Stimulated activated CD4-positive, alpha-beta T cell treated with anti-CD3 and anti-CD28 coated beads, Interleukin-12 subunit alpha, Interleukin-12 subunit beta, amount 100 ng/mL, for 24 hours (primary cell): ENCODE results near the gene SIX4.
"Not testable (repeated sequence)": the region's sequence is repeated elsewhere in the genome, so short reads cannot be mapped to it uniquely, and the experiment has no call there.

Experiments used
- DNase-seq, 2 experiments: peaks; one replicate each; pipeline ENCODE4 v3.0.0-alpha.2; 2020; ENCODE audit warnings: low read depth in 2 of 2

The SIX4 gene

DNA sequence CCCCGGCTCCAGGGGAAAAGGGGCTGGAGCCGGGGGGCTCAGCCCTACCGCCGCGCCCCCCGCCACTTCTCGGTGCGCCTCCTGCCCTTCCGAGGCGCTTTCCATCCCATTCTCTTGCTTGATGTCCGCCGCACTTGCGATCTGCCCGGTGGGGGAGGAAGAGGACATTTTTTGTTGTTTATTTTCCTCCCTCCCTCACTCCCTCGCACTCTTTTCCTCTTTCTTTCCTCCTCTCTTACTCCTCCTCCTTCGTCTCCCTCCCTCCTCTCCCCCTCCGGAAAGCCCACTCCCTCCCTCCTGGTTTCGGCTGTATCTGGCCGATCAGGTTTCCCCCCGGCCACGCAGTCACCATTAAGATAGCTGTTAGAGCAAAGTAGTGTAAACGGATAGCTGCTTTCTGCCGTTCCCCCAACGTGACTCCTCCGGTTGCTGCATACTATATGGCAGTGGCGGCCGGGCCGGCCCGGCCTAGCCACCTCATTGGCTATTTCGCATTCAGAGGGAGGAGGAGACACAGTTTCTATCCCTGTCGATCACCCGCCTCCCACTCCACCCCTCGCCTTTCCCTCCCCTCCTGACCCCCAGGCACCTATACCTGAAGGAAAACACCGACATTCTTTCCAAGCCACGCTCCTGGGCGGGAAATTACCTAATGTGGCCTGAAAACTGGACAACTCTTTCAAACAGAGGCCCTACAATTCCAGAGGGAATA lies at the start of gene SIX4:
TSS of gene SIX4 (minus strand) at position 445 of the 712 bp plus-strand sequence. CDS start at position 168, 277 bp downstream.
- no peak for DNase-seq

DNA sequence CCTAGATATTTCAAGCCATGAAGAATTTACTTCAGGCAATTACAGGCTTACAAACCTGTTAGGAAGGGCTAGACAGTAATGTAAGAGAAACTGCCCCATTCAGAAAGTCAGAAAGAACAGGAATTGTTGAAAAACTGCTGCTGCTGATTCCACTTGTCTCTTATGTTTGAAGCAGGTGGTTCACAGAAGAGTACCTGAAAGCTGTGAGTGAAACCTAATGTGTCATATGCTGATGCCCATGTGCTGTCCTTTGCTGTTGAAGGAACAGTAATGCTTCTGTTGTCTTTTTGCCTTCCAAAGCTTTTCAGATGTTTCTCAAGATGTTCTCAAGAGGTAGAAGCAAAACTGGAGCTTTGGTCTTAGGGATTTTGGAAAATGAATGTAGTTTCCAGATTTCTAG lies 49.4 kb upstream of the SIX4 start:
- DNase-seq: no peak

DNA sequence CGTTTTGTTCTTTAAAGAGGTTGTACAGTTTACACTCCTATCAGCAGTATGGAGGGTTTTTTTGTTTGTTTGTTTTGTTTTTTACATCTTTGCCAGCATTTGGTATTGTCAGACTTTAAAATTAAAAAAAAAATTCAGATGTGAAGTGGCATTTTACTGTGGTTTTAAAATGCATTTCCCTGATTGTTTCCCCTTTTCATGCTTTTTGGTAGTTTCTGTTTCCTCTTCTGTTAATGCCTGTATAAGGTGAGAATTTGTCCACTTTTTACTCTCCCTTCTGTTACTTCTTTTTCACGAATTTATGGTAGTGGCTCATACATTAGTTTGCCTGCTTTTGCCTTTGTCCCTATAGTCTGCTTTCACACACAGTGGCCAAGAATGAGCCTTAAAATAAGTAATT lies 47.0 kb upstream of the SIX4 start:
- no peak for DNase-seq

DNA sequence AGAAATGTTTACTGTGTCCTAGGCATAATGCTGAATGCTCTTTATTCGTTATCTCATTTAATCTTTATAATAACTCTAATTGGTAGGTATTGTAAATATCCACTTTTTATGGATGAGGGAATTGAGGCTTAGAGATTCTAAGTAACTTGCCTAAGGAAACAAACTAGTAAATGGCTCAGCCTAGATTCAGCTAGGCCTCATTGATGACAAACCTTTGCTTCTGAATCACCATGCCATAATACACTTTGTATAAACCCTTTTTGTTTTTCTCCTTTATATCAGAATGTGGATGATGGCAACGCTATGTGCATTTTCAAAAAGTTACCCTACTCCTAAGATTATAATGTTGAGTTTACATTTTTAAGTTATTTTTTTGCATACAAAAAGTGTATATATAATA lies 44.5 kb upstream of the SIX4 start:
- DNase-seq: no peak

DNA sequence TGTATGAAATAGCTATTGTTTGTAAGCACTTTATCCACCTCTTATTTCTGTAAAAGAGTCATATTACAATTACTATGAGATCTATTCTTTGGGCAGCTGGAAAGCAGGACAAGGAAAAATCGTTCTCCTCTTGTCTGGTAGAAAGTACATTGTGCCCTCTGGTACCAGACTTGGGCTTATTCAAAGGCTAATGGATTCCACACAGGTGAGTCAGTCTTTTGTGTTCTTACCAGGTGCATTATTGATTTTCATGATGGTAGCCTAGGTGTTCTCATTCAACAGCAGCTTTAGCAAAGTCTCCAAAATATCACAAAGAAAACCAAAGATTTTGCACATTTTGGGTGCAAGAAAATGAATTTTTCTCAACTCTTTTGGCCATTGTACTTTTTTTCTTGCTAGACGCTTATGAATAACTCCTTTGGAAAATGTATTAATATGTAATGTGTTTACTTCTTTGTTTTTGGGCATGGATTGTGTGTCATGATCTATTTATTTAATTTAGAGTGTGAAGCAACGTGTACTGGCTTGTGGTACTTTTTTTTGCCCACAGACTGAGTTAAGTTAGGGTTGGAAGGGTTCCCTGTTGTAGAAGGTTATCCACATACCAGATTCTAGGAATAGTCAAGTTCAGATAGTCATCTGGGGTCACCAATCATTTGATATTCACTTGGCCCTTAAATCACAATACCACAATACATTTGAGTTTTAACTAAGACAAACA lies 36.7 kb upstream of the SIX4 start:
- DNase-seq: no peak

DNA sequence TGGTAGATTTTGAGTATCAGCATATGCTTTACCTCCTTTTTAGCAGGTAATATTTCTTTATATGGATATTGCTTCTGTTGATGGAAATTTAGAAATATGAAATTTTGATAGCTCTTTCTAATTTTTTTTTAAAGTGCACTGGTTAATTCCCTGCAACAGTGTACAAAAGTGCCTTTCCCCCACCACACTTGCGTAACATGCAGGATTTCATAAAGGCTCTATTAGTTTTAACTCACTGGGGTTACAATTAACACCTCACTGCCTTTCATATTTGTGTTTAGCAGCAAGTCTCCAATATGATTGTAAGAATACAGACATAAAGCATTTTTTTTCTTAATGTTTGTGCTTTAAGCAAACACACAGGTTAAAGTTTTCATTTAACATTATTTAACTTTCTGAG lies 36.1 kb upstream of the SIX4 start:
- DNase-seq: no peak

DNA sequence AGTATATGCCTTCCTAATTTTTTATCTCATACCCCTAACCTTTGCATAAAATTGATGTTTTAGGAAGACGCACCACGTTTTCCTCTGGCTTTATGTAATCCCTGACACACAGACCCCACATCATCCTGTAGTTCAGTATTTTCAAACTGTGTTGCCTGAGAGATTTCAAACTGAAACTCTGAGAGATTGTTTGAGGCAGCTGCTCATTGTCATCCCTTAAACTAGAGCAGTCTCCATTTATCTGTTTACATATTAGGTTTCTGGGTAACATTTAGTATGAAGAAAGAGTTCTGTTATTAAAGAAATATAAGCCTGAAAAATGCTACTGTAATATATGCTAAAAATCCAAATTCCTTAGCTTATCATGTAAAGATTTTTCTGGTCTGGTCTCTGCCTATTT lies 34.7 kb upstream of the SIX4 start:
- DNase-seq: no peak

DNA sequence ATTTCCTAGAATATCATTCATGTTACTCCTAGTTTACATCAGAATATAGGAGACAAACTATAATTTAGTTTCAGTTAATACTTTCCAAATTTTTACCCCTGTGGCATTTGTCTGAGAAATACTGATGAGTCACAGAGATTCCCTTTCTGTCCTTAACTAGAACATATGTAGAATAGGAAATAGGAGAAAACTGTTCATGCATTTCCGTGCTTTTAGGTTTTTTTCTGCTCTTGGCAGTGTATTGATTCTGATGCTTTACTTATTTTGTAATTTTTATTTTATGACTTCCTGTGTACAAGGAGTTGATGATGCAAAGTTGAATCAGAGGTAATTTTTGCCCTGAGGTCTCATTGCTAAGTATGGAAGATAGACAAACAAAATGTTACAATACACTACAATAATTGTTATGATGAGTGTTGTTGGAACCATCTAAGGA lies 33.4 kb upstream of the SIX4 start:
- DNase-seq: no peak

DNA sequence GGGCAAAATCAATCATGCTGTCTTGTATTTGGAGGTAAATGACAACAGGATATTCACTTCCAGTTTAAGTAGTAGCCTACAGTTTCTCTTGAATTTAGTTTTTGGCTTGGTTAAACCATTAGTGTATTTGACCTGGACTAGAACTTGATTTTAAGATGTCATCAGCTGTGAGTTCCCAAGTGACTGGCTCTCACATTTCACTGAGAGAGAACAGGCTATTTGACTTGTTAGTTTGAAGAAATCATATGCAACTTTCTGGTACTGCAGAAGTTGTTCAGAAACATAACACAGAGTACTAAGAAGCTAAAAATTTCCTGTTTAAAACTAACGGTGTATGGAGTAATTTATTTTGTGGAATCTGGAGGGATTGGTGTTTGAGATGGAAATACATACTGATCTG lies 32.7 kb upstream of the SIX4 start:
- DNase-seq: no peak

DNA sequence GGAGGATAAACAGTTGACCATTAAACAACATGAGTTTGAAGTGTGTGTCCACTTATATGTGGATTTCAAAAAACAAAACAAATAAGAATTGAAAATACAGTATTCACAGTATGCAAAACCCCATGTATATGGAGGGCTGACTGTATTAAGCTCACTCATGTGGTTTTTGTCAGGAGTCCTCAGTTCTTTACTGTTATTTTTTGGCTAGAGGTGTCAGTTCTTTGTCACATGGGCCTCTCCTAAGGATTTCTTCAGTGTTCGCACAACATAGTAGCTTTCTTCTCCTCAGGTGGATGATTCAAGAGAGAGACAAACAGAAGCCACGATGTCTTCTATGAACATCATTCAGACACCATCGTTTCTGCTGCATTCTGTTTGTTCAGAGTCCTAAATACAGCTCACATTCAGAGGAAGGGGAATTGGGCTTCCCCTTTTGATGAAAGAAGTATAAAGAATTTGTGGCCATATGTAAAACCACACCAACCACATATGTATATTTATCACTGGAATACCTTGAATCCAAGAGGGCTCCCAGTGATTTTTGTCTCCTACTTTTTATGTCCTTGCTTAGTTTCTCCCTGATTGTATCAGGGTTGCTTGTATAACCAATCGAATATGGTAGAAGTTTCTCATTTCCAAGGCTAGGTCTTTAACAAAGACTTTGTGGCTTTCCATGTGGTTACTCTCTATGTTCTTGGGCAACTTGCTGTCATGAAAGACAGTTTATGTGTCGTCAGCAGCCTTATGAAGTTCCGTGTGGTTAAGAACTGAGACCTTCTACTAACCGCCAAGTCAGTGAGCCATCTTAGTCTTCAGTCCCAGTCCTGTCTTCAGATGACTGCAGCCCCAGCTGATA lies 29.3 kb upstream of the SIX4 start:
- peak; percentile 11 to 19 for DNase-seq

DNA sequence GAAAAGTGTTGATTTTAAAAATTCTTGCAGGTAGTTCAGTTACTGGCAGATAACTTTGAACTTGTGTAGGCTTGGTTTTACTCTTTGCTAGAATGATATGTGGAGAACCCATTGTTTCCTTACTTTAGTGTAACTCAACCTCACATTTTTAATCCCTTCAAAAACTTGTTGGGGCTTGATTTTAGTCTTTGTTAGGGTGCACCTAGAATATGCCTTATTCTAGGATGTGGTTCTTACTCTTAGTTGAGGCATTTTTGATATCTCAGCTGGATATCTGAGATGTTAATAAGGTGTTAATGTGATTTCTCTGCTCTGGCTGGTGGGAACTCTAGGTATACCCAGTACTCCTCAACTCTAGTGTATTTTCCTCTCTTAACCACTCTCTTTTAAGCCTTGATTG lies 20.4 kb upstream of the SIX4 start:
- DNase-seq: no peak

DNA sequence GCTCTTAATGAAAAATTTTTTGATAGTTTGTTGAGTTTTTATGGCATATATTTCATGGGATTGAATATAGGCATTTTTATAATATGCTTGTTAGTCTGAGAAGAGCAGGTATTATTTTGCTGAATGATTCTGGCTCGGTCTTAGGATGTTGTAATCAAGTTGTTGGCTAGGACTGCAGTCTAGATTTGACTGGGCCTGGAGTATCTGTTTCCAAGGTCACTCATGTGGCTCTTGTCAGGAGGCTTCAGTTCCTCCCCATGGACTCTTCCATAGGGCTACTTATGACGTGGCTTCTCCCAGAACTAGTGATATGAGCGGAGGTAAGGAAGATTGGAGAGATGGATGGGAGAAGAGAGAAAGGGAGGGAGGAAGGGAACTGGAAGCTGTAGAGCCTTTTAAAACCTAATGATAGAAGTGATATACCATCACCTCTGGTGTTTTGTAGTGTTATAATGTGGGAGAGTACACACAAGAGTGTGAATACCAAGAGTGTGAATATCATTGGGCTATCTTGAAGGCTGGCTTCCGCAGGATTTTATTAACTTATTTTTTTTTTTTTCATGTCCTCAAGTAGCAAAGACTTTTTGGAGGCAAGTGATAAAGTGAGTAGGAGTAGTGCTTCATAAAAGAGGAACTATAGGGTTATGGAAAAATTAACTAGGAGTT lies 14.8 kb upstream of the SIX4 start:
- no peak for DNase-seq

DNA sequence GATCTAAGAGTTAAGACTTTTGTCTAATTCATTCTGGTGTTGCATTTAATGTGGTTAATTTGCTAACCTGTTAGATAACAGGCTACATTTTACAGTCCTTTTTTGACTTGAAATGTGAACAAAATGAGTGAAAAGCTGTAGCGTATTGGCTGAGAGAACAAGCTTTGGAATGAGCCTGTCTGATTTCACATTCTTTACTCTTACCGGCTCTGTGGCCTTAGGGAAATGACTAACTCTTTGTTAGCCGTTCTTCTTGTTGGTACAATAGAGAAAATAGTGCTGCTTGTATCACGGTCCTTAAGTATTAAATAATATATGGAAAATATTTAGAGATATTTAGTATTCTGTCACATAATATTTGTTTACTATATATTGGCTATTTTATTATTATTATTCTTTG lies 12.3 kb upstream of the SIX4 start:
- DNase-seq: no peak

DNA sequence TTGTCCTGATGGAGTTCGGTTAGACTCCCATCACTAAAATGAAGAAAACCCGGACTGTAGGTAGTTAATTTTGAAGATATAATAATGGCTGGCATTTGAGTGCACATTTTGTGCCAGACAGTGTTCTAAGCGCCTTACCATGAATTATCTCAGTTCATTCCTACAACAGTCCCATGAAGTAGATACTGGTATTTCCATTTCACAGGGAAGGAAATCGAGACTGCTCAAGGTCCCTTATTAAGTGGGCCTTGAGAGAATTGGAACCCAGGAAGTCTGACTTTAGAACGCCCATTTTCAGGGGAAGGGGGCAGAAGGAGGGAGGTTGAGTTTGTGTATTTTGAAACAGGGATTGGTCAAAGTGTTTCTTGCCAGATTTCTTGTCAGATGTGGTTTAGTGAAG lies 11.3 kb upstream of the SIX4 start:
- DNase-seq: no peak

DNA sequence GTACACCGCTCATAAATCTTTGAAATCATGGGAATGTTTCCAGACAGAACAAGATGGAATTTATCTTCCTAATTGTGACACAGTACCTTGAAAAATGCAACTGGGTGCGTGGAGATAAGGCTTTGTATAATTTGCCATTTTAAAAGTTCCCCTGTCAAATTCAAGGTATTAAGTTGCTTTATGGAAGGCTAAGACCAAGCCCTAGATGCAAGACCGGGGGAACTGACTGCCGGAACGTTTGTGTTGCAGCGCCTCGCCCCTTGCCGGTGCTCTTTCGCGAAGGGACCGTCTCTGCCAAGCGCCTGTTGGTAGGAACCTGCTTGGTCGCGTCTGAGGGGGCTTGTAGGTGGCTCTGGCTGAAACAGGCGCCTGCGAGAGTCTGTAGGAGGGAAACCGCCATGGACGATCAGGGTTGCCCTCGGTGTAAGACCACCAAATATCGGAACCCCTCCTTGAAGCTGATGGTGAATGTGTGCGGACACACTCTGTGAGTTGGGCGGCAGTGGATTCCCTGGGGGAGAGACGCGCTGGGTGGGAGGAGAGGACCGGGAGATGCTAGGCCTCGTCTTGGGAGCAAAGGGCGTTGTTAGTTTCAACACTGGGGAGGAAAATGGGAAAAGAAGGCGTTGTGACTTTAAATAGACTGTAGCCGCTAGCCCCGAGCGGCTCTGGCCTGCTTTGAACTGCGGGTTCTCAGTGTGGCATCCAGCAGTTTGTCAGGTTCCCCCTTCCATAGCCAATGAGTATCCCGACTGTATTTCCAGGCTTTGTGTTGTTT lies 10.5 kb upstream of the SIX4 start, which contains the start of gene MNAT1:
TSS of gene MNAT1 (plus strand) at position 297 of the 778 bp plus-strand sequence. CDS start at position 399, 102 bp downstream.
- peak; percentile 65 for DNase-seq

DNA sequence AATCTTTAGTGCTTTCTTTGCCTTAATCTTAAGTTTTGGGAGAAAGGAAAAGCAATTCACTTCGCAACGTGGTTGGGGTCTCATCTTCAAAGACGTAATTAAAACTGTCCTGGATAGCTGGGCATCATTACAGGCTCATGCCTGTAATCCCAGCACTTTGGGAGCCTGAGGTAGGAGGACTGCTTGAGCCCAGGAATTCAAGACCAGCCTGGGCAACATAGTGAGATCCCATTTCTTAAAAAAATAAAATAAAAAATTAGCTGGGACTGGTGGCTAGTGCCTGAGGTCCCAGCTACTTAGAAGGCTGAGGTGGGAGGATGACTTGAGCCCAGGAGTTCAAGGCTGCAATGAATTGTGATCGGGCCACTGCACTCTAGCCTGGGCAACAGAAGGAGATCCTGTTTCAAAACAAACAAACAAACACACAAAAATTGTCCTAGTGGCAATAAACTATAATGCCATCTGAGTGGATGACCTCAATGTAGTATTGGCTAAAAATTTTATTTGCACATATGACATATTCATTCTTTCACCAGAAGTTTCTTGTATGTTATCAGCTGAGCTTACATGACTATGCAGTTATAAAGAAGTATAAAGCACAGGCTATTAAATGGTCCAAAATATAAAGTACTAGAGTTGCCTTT lies 8.8 kb upstream of the SIX4 start:
- no peak for DNase-seq

DNA sequence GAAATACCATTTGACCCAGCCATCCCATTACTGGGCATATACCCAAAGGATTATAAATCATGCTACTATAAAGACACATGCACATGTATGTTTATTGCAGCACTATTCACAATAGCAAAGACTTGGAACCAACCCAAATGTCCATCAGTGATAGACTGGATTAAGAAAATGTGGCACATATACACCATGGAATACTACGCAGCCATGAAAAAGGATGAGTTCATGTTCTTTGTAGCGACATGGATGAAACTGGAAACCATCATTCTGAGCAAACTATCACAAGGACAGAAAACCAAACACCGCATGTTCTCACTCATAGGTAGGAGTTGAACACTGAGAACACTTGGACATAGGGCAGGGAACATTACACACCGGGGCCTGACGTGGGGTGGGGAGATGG lies 7.1 kb upstream of the SIX4 start:
- DNase-seq: not testable (repeated sequence)

DNA sequence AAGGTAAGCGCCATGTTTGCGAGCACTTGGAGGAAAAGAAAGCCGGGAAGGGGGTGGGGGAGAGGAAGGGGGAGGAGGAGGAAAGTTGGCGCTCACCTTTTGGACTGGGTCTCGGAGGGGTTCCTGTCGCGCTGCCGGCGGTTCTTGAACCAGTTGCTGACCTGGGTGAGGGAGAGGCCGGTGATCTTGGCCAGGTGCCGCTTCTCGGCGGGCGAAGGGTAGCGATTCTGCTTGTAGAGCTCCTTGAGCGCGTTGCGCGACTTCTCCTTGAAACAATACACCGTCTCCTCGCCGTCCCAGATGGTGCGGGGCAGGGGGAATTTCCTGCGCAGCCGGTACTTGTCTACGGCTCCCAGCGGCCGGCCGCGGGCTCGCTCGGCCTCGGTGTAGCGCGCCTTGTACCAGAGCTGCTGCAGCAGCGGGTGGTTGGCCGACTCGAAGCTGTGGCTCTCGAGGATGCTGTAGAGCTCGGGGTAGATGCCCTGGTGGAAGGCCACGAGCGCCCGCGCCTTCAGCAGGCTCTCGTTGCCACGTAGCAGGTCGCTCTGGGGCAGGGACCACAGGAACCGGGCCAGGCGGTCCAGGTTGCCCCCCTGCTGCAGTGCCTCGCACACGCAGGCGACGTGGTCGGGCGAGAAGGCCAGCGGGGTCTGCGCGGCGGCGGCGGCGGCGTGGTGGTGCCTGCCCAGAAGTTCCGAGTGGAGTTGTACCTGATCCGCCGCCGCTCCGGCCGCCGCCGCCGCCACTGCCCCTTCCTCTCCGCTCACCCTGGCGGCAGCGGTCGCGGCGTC lies 840 bp downstream of the SIX4 start:
- DNase-seq: peak in 1 of 2 experiments; percentile 17

DNA sequence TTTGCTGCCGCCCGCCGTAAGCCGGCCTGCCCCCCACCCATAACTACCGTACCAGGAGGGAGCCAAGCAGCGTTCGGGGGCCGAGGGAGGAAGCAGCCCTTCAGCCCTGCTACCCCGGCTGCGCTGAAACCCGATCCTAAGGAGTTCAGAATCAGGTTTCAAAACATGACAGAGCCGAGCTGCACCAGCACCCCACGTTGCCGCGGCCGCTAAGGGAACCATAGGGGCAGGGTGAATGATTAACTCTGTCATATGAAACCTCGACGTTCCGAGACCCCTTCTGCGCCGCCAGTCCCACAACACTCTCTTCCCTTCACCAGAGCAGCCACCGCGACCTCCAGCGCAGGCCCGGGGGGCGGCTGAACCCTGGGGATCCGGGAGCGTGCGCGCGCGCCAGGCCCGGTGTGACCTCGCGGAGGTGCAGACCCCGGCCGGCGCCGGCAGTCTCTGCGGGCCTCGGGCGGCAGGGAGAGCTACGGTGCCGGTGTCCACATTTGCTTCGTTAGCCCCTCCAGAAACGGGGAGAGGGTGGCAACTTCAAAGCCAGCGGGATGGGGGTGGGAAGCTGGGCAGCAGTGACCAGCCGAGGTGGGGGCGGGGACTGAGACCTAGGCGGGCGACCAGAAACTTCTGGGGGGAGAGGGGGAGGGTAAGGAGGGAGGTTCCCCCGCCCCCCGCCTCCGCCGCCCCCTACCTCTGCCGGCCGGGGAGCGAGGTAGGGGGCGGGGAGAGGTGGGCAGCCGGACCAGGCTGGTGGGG lies 1.6 kb downstream of the SIX4 start:
- DNase-seq: peak in 1 of 2 experiments; percentile 15
